Measurements from ENCODE around the gene SUGCT. TPM values are rescaled to one million over a fixed set of nuclear protein-coding genes. Genes with fewer than 3 reads are reported as not detected.

SUGCT gene
- total RNA-seq, 2 experiments from 2014 or later: not detected

DNA sequence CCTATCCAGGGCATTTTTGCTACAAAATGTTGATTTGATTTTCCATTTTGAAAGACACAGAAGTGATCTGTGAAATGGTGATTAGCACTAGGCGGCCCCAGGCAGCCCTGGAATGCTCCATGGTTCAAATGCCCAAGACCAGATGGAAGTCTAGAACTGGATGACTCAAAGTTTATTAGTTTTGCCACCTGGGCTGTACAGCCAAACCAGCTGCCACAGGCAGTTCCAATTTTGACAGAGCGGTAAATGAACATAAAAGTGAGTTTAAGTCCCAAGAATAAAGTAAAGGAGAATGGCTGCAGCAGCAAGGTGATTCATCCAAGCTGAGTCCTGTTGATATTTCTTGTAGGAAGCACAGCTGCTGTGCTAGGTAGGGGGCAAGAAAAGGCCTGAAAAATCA is 180.5 kb downstream of the SUGCT start:
- Histone ChIP-seq H3K27ac (ENCODE audit: low read depth, low read length, poor library complexity, severe bottlenecking) (no peak overlapping the region), H3K79me2 (ENCODE audit: insufficient read depth, low read depth, low read length) (no peaks in the 10 kb centered on the region), H3K9me2 (ENCODE audit: insufficient read depth, low read length) (no peaks in the 10 kb centered on the region), H2AFZ (ENCODE audit: low read length) (no peak overlapping the region), H3K36me3 (ENCODE audit: insufficient read depth, low read length) (no peaks in the 10 kb centered on the region), H3K9me3 (ENCODE audit: low read length) (no peaks in the 10 kb centered on the region), H3K4me3 (ENCODE audit: low read depth, low read length, poor library complexity, severe bottlenecking) (no peak overlapping the region), H3K4me2 (ENCODE audit: low read length) (no peak overlapping the region), H3K4me1 (ENCODE audit: insufficient read depth, low read length, poor library complexity, severe bottlenecking) (no peaks in the 10 kb centered on the region), H4K20me1 (ENCODE audit: insufficient read depth, low read length) (no peaks in the 10 kb centered on the region)
- ChIA-PET CTCF (ENCODE audit: unreplicated experiment) (no interaction called here), POLR2A (no interaction called here)
- no TSS peak for BruUV-seq (replicated peaks)
- no peak for DNase-seq (ENCODE audit: low spot score)
- no peak for TF ChIP-seq EZH2phosphoT487 (IDR thresholded peaks at IDR 0.05; ENCODE audit: borderline replicate concordance, low read depth, low read length)
- TF ChIP-seq, protein P1, sequence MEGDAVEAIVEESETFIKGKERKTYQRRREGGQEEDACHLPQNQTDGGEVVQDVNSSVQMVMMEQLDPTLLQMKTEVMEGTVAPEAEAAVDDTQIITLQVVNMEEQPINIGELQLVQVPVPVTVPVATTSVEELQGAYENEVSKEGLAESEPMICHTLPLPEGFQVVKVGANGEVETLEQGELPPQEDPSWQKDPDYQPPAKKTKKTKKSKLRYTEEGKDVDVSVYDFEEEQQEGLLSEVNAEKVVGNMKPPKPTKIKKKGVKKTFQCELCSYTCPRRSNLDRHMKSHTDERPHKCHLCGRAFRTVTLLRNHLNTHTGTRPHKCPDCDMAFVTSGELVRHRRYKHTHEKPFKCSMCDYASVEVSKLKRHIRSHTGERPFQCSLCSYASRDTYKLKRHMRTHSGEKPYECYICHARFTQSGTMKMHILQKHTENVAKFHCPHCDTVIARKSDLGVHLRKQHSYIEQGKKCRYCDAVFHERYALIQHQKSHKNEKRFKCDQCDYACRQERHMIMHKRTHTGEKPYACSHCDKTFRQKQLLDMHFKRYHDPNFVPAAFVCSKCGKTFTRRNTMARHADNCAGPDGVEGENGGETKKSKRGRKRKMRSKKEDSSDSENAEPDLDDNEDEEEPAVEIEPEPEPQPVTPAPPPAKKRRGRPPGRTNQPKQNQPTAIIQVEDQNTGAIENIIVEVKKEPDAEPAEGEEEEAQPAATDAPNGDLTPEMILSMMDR (conservative IDR thresholded peaks at IDR 0.05; ENCODE audit: low read length): no peak
- intact Hi-C loops (cut with micrococcal nuclease; ENCODE audit: unreplicated experiment): no loop called here

DNA sequence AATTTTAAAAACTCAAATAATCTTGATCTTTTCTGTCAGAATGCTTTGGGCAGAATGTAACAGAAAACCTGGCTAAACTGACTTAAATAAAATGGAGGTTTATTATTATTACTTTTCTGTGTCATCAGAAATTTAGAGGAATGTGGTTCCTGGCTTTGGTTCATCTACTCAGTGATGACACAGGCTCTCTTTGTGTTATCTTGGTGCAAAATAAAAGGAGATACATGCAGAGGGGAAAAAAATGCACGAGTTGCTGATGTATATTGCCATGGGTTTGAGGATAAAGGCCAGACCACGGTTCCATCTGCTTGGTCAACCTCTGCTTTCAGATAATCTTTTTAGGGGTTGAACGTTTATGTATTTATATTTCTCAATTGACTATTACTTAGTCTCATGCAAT is 181.4 kb downstream of the SUGCT start:
- Histone ChIP-seq H3K4me3 (ENCODE audit: low read depth, low read length, poor library complexity, severe bottlenecking) (no peak overlapping the region), H2AFZ (ENCODE audit: low read length) (no peak overlapping the region), H3K79me2 (ENCODE audit: insufficient read depth, low read depth, low read length) (no peaks in the 10 kb centered on the region), H3K9me3 (ENCODE audit: low read length) (no peaks in the 10 kb centered on the region), H3K36me3 (ENCODE audit: insufficient read depth, low read length) (no peaks in the 10 kb centered on the region), H3K27ac (ENCODE audit: low read depth, low read length, poor library complexity, severe bottlenecking) (no peak overlapping the region), H3K9me2 (ENCODE audit: insufficient read depth, low read length) (no peaks in the 10 kb centered on the region), H3K4me1 (ENCODE audit: insufficient read depth, low read length, poor library complexity, severe bottlenecking) (no peaks in the 10 kb centered on the region), H3K4me2 (ENCODE audit: low read length) (no peak overlapping the region), H4K20me1 (ENCODE audit: insufficient read depth, low read length) (no peaks in the 10 kb centered on the region)
- POLR2A ChIA-PET: interaction anchor here (0.7 kb wide), 1 partner anchor 757 kb away, joined by 3 read pairs; no protein-coding TSS in a partner anchor
- intact Hi-C loops (cut with micrococcal nuclease; ENCODE audit: unreplicated experiment): no loop called here
- CTCF ChIA-PET (ENCODE audit: unreplicated experiment): no interaction called here
- TF ChIP-seq EZH2phosphoT487 (IDR thresholded peaks at IDR 0.05; ENCODE audit: borderline replicate concordance, low read depth, low read length): no peak
- TF ChIP-seq, protein P1 (conservative IDR thresholded peaks at IDR 0.05; ENCODE audit: low read length): no peak
- BruUV-seq (replicated peaks): no TSS peak
- DNase-seq (ENCODE audit: low spot score): no peak

DNA sequence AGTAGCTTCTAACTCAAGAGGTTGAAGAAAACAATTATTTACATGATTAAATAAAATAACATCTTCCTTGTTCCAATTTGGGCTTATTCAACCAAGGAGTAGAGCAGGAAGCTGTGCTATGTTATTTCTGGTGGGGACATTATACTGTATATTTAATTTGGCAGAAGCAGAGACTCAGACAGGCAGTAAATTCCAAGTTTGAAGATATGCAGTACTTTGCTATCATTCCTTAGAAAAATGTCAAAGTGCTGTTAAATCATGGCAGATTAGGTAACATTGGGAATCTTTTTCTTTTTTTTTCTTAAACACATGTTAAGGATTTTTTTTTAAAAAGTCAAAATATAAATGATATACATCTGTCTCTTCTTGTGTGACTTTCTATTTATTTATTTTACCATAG is 190.1 kb downstream of the SUGCT start:
- H2AFZ ChIP-seq (ENCODE audit: low read length): no peak overlapping the region
- no peak for DNase-seq (ENCODE audit: low spot score)
- H3K4me3 ChIP-seq (ENCODE audit: low read depth, low read length, poor library complexity, severe bottlenecking): no peak overlapping the region
- no TSS peak for BruUV-seq (replicated peaks)
- no peaks in the 10 kb centered on the region for H3K4me1 ChIP-seq (ENCODE audit: insufficient read depth, low read length, poor library complexity, severe bottlenecking)
- TF ChIP-seq, protein P1 (conservative IDR thresholded peaks at IDR 0.05; ENCODE audit: low read length): no peak
- TF ChIP-seq EZH2phosphoT487 (IDR thresholded peaks at IDR 0.05; ENCODE audit: borderline replicate concordance, low read depth, low read length): no peak
- no peaks in the 10 kb centered on the region for H3K9me2 ChIP-seq (ENCODE audit: insufficient read depth, low read length)
- H3K4me2 ChIP-seq (ENCODE audit: low read length): no peak overlapping the region
- H3K79me2 ChIP-seq (ENCODE audit: insufficient read depth, low read depth, low read length): no peaks in the 10 kb centered on the region
- ChIA-PET CTCF (ENCODE audit: unreplicated experiment) (no interaction called here), POLR2A (interaction anchor here (0.6 kb wide), 1 partner anchor 1892 kb away, joined by 3 read pairs; no protein-coding TSS in a partner anchor)
- no peaks in the 10 kb centered on the region for H3K36me3 ChIP-seq (ENCODE audit: insufficient read depth, low read length)
- no peaks in the 10 kb centered on the region for H4K20me1 ChIP-seq (ENCODE audit: insufficient read depth, low read length)
- intact Hi-C loops (cut with micrococcal nuclease; ENCODE audit: unreplicated experiment): loop anchor here (5.0 to 10.0 kb wide), 2 partner anchors 1380 to 1407 kb away; partner anchors contain the start of gene INHBA
- no peaks in the 10 kb centered on the region for H3K9me3 ChIP-seq (ENCODE audit: low read length)
- H3K27ac ChIP-seq (ENCODE audit: low read depth, low read length, poor library complexity, severe bottlenecking): no peak overlapping the region

Measured in OCI-LY7 (cell line).